CD4-positive, alpha-beta T cell (primary cell): ENCODE measurements around the gene CWC22. TPM values are rescaled to one million over a fixed set of nuclear protein-coding genes. Genes with fewer than 3 reads are reported as not detected.

Experiments
- ATAC-seq: fragments of 200-7000 bp; cut with Tn5 transposase; one replicate; pipeline ENCODE4 v1.10.0; 2022; ENCODE audit warnings: mild to moderate bottlenecking; ENCODE audit not compliant: poor library complexity
- CTCF ChIA-PET: fragments of 350-600 bp; sonication (Branson Sonifier 250); formaldehyde crosslinking; loops from one replicate; lab custom pipeline; 2021; ENCODE audit warnings: antibody characterized with exemption, inconsistent platforms; lab: Charles Lee
- POLR2A ChIA-PET: fragments of 350-600 bp; sonication (Branson Sonifier 250); formaldehyde crosslinking; loops from one replicate; lab custom pipeline; 2021; ENCODE audit warnings: antibody characterized with exemption, inconsistent platforms; lab: Charles Lee
- DNase-seq, 14 experiments: peaks; one replicate each; pipeline ENCODE4 v3.0.0-alpha.2; 2013 to 2020; ENCODE audit warnings: mixed read lengths in 2 of 14
- H3K27ac ChIP-seq, 2 donors: one replicate each; pipeline versions ENCODE4 v1.5.1 to v1.7.0; 2013; ENCODE audit warnings: low read length in 2 of 2, low read depth in 1 of 2, mild to moderate bottlenecking in 1 of 2
- H3K27me3 ChIP-seq, 2 experiments: 1 replicate in 1 of 2; 2 replicates in 1 of 2; pipeline versions ENCODE4 v1.6.1 to v1.7.0; 2013; ENCODE audit warnings: low read length in 2 of 2, control low read depth in 1 of 2, mild to moderate bottlenecking in 1 of 2, moderate library complexity in 1 of 2; ENCODE audit not compliant: insufficient read depth in 2 of 2, control insufficient read depth in 1 of 2
- H3K36me3 ChIP-seq: one replicate; pipeline ENCODE4 v1.6.1; 2013; ENCODE audit warnings: low read length, control low read depth; ENCODE audit not compliant: insufficient read depth
- H3K4me1 ChIP-seq: one replicate; pipeline ENCODE4 v1.6.1; 2013; ENCODE audit warnings: low read length, control low read depth; ENCODE audit not compliant: insufficient read depth
- H3K4me3 ChIP-seq: one replicate; pipeline ENCODE4 v1.5.1; 2013; ENCODE audit warnings: mild to moderate bottlenecking, low read length, moderate library complexity
- H3K9me3 ChIP-seq, 2 experiments: 1 replicate in 1 of 2; 2 replicates in 1 of 2; pipeline versions ENCODE4 v1.6.1 to v1.7.0; 2013; ENCODE audit warnings: low read length in 2 of 2, mild to moderate bottlenecking in 2 of 2, control low read depth in 1 of 2, moderate library complexity in 1 of 2; ENCODE audit not compliant: control insufficient read depth in 1 of 2, insufficient read depth in 1 of 2
- H3K27ac Mint-ChIP-seq: one replicate; pipeline ENCODE4 v1.8.0; 2020; ENCODE audit warnings: mixed read lengths
- H3K27me3 Mint-ChIP-seq: one replicate; pipeline ENCODE4 v1.8.0; 2021; ENCODE audit warnings: mixed read lengths
- H3K36me3 Mint-ChIP-seq: one replicate; pipeline ENCODE4 v1.8.0; 2021; ENCODE audit warnings: low read depth, mixed read lengths
- H3K4me1 Mint-ChIP-seq: one replicate; pipeline ENCODE4 v1.8.0; 2021; ENCODE audit warnings: low read depth, mixed read lengths
- H3K4me3 Mint-ChIP-seq: one replicate; pipeline ENCODE4 v1.8.0; 2020; ENCODE audit warnings: mild to moderate bottlenecking, mixed read lengths
- H3K9me3 Mint-ChIP-seq: one replicate; pipeline ENCODE4 v1.8.0; 2020; ENCODE audit warnings: mixed read lengths
- CTCF ChIP-seq: fragments of 200-600 bp; IDR thresholded peaks from one replicate; pipeline ENCODE4 v1.8.0; 2022; ENCODE audit warnings: antibody characterized with exemption, mild to moderate bottlenecking
- intact Hi-C, 2 experiments: fragments of 100-400 bp; cut with DNase I in 1 of 2; cut with micrococcal nuclease in 1 of 2; formaldehyde crosslinking; loops; one replicate each; pipeline versions ENCODE4 v1.15.1 to v1.9.0; 2023 to 2025; cut with DNase I, micrococcal nuclease
- total RNA-seq, 174 experiments: library from RNA in 2 of 174; stranded (reverse) in 2 of 174; gene quantifications; one replicate each; pipeline ENCODE4 v1.2.3 and lab custom pipeline; 2021 to 2026

CWC22 gene
- total RNA-seq, 2 experiments from 2014 or later: 11.8 to 12.0 TPM

DNA sequence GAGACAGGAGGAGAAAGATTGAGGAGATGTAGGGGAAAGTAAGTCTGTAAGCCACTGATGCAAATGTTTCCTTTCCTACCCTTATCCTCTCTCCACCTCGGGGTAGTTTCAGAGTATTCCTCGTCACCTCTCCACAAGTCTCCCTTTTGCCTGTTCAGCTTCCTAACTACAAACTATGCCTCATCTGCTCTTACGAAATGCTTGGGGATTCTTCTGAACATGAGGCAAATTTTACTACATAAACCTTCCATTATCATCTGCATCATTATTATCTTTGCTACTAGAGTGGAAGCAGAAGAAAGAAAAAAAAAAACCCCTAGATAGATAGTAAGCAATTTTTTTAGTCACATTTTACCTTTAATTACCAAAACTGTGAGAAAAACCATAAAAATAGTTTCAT is 43.1 kb upstream of the CWC22 start:
- peaks cover 2% of the 10 kb centered on the region for H3K9me3 Mint-ChIP-seq
- intact Hi-C loops: no loop called here
- ChIA-PET CTCF (no interaction called here), POLR2A (no interaction called here)
- no peak for TF ChIP-seq CTCF
- ATAC-seq: no peak
- H3K27me3 Mint-ChIP-seq: peaks cover 60% of the 10 kb centered on the region
- no peak overlapping the region for H3K27ac ChIP-seq
- no peaks in the 10 kb centered on the region for H3K36me3 Mint-ChIP-seq
- no peaks in the 10 kb centered on the region for H3K4me1 ChIP-seq
- no peak overlapping the region for H3K27ac Mint-ChIP-seq
- no peak for DNase-seq
- H3K27me3 ChIP-seq: peaks cover 0 to 4% of the 10 kb centered on the region in 2 experiments
- H3K4me3 ChIP-seq: no peak overlapping the region
- H3K9me3 ChIP-seq: no peaks in the 10 kb centered on the region
- H3K36me3 ChIP-seq: no peaks in the 10 kb centered on the region
- H3K4me1 Mint-ChIP-seq: no peaks in the 10 kb centered on the region
- no peak overlapping the region for H3K4me3 Mint-ChIP-seq

DNA sequence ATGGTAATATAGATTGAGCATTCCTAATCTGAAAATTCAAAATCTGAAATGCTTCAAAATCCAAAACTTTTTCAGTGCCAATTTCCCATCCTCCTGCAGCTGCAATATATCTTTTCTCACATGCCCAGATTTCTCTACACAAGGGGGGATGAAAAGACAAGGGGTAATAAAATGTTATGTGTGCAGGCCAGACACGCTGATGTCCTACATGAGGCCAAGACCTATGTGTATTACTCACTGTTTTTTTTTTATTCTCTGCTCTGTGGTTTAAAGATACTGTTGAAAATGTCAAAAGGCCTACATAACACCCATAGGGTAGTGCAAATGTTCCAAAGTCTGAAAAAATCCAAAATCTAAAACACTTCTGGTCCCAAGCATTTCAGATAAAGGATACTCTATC is 41.2 kb upstream of the CWC22 start:
- POLR2A ChIA-PET: no interaction called here
- Histone ChIP-seq H3K9me3 (peaks cover 0 to 2% of the 10 kb centered on the region in 2 experiments), H3K27ac (no peak overlapping the region), H3K4me3 (no peak overlapping the region), H3K36me3 (no peaks in the 10 kb centered on the region), H3K27me3 (peaks cover 0 to 9% of the 10 kb centered on the region in 2 experiments), H3K4me1 (no peaks in the 10 kb centered on the region)
- Mint-ChIP-seq H3K9me3 (peaks cover 2% of the 10 kb centered on the region), H3K27ac (no peak overlapping the region), H3K4me3 (no peak overlapping the region), H3K36me3 (no peaks in the 10 kb centered on the region), H3K4me1 (no peaks in the 10 kb centered on the region), H3K27me3 (peaks cover 76% of the 10 kb centered on the region)
- CTCF ChIA-PET: interaction anchor here (1.4 kb wide), 1 partner anchor 9 kb away, joined by 4 read pairs; no protein-coding TSS in a partner anchor
- DNase-seq (no peak), ATAC-seq (no peak)
- intact Hi-C loops: no loop called here
- no peak for TF ChIP-seq CTCF

- no peak overlapping the region for H3K27ac ChIP-seq
- ChIA-PET CTCF (no interaction called here), POLR2A (no interaction called here)
- Mint-ChIP-seq H3K27ac (no peak overlapping the region), H3K4me1 (no peaks in the 10 kb centered on the region), H3K27me3 (peaks cover 70% of the 10 kb centered on the region), H3K4me3 (no peak overlapping the region), H3K36me3 (no peaks in the 10 kb centered on the region), H3K9me3 (no peaks in the 10 kb centered on the region)
- no peak overlapping the region for H3K4me3 ChIP-seq
- peaks cover 0 to 2% of the 10 kb centered on the region in 2 experiments for H3K9me3 ChIP-seq
- peaks cover 0 to 10% of the 10 kb centered on the region in 2 experiments for H3K27me3 ChIP-seq
- ATAC-seq (no peak), DNase-seq (no peak)
- no peaks in the 10 kb centered on the region for H3K36me3 ChIP-seq
- TF ChIP-seq CTCF: no peak
- intact Hi-C loops: no loop called here
- no peaks in the 10 kb centered on the region for H3K4me1 ChIP-seq
Measured at GRCh38 chr2:180046776-180047175, 39.7 kb upstream of the CWC22 start.
